NCI-H2107 (cell line): ENCODE measurements around the gene CYP2J2.
"Not testable (repeated sequence)": the region's sequence is repeated elsewhere in the genome, so short reads cannot be mapped to it uniquely, and the experiment has no call there.

Experiments used
- DNase-seq: peaks from one replicate; lab custom pipeline; 2025; lab: John Stamatoyannopoulos, UW

The CYP2J2 gene

GRCh38 chr1:59926381-59927123 is at the start of gene CYP2J2:
Gene CYP2J2, minus strand, starts transcription at chr1:59926773. Its CDS starts 27 bp downstream, at chr1:59926746.
- DNase-seq, result peak; percentile 51

GRCh38 chr1:59973719-59974118 is 47.1 kb upstream of the CYP2J2 start:
- no peak for DNase-seq

GRCh38 chr1:59972216-59972927 is 45.8 kb upstream of the CYP2J2 start:
- DNase-seq, result no peak

DNA sequence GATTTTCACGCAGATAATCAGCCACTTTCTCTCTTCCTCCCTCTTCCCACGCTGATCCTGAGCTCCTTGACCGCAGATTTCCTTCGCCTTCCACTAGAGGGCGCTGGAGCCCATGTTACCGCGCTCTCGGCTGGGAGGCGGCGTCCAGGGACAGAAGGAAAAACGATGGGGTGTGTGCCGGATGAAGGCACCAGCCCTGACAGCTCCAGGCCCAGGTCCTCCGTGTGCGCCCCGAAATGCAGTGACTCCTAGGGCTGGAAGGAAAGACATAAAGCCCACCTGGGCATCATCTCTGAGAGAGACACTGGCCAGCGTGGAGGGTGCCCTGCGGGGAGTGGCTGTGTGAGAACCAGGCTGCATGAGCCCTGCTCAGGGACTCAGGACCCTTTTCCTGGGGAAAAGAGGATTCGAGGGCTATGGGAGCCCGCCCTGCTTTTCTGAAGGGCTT is 44.9 kb upstream of the CYP2J2 start:
- DNase-seq, result peak; percentile 56

DNA sequence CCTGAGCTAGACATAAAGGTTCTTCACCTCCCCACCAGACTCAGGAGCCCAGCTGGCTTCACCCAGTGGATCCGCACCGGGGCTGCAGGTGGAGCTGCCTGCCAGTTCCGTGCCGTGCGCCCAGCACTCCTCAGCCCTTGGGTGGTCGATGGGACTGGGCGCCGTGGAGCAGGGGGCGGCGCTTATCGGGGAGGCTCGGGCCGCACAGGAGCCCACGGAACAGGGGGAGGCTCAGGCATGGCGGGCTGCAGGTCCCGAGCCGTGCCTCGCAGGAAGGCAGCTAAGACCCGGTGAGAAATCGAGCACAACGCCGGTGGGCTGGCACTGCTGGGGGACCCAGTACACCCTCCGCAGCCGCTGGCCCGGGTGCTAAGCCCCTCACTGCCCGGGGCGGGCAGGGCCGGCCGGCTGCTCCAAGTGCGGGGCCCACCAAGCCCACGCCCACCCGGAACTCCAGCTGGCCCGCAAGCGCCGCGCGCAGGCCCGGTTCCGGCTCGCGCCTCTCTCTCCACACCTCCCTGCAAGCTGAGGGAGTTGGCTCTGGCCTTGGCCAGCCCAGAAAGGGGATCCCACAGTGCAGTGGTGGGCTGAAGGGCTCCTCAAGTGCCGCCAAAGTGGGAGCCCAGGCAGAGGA is 43.1 kb upstream of the CYP2J2 start:
- not testable (repeated sequence) for DNase-seq

DNA sequence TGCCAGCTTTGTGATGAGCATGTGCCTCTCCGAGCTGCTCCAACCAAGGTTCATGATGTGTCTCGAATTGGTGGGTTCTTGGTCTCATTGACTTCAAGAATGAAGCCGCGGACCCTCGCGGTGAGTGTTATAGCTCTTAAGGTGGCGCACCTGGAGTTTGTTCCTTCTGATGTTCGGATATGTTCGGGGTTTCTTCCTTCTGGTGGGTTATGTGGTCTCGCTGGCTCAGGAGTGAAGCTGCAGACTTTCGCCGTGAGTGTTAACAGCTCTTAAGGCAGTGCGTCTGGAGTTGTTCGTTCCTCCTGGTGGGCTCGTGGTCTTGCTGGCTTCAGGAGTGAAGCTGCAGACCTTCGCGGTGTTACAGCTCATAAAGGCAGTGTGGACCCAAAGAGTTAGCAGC is 42.2 kb upstream of the CYP2J2 start:
- not testable (repeated sequence) for DNase-seq

- DNase-seq, result no peak
These were observed 41.2 kb upstream of the CYP2J2 start for GRCh38 chr1:59967780-59968179.

GRCh38 chr1:59967141-59967697 is 40.6 kb upstream of the CYP2J2 start:
- peak; percentile 32 for DNase-seq

GRCh38 chr1:59952065-59952464 is 25.5 kb upstream of the CYP2J2 start:
- no peak for DNase-seq

- no peak for DNase-seq
These were observed 23.1 kb upstream of the CYP2J2 start for GRCh38 chr1:59949648-59950047.

DNA sequence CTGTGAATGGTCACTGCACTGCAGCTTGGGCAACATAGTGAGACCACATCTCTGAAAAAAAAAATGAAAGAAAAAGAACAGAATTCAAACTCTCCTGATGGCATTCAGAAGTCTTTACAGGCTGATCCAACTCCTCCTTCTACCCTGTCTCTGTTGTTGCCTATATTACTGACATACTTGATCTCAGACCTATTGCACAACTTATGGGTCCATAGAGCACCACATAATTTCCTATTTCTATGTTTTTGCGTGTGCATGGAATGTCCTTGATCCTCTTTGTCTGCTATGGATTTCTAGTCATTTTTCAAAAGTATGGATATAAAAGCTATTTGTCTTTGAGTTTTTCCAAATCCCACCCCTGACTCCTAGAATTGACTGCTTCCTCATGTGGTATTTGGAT is 22.4 kb upstream of the CYP2J2 start:
- no peak for DNase-seq

- DNase-seq, result peak; percentile 40
These were observed 20.7 kb upstream of the CYP2J2 start for GRCh38 chr1:59947047-59947938.

DNA sequence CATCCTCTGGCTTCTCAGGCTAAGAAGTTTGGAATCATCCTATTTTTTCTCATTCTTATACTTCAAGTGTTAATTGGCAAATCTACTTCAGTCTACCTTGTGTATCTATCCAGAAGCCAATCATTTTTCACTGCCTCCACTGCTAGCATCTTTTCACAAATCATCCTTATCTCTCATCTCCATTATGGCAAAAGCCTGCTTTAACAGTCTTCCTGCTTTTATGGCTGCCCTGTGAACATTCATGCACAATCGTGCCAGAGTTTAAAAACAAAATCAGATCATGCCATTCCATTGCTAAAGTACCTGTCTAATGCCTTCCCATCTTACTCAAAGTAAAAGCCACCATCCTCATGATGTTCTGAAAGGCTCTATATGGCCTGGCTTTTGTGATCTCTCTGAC is 19.2 kb upstream of the CYP2J2 start:
- no peak for DNase-seq

- DNase-seq, result no peak
These were observed 12.8 kb upstream of the CYP2J2 start for GRCh38 chr1:59939393-59939792.

DNA sequence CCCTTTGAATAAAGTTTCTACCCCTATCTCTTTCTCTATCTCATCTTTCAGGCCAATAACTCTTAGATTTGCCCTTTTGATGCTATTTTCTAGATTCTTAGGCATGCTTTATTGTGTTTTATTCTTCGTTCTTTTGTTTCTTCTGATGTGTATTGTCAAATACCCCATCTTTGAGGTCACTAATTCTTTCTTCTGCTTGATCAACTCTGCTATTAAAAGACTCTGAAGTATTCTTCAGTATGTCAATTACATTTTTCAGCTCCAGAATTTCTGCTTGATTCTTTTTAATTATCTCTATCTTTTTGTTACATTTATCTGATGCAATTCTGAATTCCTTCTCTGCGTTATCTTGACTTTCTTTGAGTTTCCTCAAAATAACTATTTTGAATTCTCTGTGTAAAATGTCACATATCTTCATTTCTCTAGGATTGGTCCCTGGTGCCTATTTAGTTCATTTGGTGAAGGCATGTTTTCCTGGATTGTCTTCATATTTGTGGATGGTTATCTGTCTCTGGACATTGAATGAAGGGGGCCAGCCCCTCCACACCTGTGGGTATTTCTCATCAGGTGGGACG is 11.2 kb upstream of the CYP2J2 start:
- DNase-seq, result no peak

- no peak for DNase-seq
These were observed 9.8 kb upstream of the CYP2J2 start for GRCh38 chr1:59936358-59936821.

DNA sequence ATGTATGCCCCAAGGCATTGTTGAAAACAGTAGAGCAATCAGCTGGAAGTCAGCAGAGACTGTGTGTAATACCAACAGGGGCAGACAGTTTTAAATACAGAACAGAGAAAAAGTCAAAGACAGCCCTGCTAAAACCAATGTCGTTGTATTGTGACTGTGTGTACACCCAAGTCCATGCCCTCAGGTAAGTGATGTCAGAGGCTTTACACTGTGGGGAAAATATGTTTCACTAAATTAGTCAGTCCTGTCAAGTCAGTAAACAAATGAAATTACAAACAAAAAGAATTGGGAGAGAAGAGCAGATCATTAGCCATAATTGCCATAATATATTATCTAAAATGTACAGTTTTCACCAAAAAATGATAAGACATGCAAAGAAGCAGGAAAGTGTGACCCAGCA is 2.4 kb upstream of the CYP2J2 start:
- no peak for DNase-seq

- no peak for DNase-seq
These were observed 640 bp upstream of the CYP2J2 start for GRCh38 chr1:59927213-59927612.

GRCh38 chr1:59924653-59925052 is 1.9 kb downstream of the CYP2J2 start:
- DNase-seq, result no peak

GRCh38 chr1:59921258-59921899 is 5.2 kb downstream of the CYP2J2 start:
- DNase-seq, result not testable (repeated sequence)

DNA sequence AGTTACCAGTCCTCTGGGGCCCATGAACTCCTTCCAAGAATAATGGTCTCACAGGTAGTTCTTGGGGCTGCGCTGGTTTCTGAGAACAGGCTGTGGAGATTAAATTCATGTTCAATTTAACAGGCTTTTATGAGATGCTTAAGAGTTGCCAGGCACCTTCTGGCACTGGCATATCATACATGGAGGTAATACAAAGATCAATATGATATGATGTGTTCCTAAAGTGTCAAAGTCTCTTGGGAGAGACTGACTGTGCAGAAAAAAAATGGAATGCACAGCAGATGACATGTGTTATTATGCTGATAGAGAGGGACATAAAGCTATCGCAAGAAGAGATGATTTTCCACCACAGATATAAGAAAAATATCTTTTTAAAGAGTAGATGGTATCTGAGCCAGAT is 6.8 kb downstream of the CYP2J2 start:
- no peak for DNase-seq
